ENCODE measurements around the gene CCM2.

- no peak; the same call in 1 of the 2 replicates for TF ChIP-seq CTCF (conservative IDR thresholded peaks at IDR 0.05)
- no peak for TF ChIP-seq ZFX (IDR thresholded peaks at IDR 0.05)
Measured at GRCh38 chr7:44964831-44965440, 35.1 kb upstream of the CCM2 start.
